ENCODE data around the gene FDXR.
"Not testable (repeated sequence)": the region's sequence is repeated elsewhere in the genome, so short reads cannot be mapped to it uniquely, and the experiment has no call there.

Gene FDXR

DNA sequence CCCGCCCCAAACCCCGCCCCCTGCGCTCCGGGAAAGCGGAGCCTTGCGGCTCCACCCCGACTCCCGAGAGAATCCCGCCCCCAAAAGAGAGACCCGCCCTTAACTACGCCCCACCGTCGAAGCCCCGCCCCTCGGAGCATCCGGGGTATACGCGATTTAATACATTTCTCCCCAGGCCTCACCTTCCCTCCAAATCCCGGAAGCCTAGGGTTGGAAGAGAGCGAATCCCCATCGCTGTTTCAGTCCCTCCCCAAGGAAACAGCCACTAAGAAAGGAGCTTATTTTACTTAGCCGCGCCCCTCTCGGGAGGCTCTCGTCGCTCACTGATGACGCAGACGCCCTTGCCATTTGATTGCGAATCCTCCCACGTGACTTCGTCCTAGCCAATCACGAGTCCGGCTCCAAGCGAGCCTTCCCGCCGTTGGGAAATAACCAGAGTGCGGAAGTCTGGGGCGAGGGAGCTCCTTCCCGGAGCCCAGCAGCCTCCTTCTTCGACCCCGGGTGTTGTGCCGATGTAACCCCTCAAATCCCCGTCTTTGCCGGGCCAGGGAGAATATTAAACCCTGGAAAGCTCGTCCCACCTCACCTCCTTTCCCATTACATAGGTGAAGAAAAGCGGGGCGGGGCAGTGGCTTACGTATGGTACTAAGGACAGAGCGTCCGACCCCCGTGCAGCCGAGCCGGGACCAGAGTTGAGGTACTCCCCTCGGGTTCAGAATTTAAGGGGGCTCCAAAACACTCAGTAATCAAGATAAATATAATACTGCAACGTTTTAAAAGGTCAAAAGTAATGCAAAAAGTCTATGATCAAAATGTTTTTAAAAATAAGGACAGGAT is 461 bp upstream of the FDXR start:
- peak; percentile 100 for DNase-seq (ENCODE audit: low read depth, low spot score)

DNA sequence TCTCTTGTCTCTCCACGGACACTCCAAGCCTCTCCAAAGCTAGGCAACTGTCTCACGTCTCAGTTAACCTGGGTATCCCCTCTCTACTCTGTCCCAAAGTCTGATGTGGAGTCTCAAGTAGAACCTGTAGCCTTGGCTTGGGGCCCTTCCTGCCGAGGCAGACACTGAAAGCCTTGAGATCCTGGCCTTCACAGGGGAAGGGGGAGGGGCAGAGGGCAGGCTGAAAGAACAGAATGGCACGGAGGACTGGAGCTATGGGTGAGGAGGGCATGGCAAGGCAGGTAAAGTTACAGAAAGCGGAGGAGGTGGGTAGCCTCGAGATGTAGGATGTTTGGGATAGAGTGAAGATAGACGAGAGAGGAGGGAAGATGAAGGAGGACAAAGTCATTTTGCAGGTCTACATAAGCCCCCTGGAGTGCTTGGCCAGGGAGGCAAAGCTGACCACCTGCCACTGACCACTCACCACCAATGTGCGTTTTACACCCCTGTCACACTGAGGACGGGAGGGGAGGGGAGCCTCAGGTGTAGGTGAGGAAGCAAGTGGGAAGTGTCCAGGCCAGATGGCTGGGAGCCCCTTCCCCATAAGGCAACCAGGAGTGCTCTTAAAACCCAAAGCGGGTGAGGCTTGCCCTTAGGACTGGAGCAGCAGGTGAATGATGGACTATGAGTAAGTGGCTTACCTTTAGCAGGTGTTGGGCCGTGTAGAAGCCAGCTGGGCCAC is 1.3 kb downstream of the FDXR start:
- DNase-seq (ENCODE audit: low read depth, low spot score) = no peak

DNA sequence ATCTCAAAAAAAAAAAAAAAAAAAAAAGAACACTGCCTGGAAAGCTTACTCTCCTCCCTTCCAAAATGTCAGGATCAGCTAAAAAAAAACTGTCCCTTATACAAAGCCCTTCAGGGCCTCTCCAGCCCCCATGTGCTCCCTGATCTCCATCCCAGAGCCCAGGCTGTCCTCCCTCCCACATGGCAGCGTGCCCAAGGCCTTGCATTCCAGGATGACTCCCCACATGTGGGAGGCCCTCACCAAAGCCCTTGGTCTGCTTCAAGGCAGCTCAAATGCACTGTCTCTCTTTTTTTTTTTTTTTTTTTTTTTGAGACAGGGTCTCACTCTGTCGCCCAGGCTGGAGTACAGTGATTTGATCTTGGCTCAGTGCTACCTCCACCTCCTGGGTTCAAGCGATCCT is 2.3 kb downstream of the FDXR start:
- peak; percentile 39 for DNase-seq (ENCODE audit: low read depth, low spot score)

DNA sequence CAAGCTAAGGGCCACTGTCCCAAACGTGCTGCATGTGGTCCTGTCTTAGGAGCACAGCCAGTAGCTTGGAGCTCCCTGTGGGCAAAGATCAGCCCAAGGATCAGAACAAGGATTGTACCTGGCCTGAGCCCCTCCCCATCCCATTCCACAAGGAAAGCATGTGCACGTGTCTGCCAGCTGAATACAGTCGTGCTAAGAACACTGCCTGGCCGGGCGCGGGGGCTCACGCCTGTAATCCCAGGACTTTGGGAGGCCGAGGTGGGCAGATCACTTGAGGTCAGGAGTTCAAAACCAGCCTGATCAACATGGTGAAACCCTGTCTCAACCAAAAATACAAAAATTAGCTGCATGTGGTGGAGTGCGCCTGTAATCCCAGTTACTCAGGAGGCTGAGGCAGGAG is 2.8 kb downstream of the FDXR start:
- not testable (repeated sequence) for DNase-seq (ENCODE audit: low read depth, low spot score)

DNA sequence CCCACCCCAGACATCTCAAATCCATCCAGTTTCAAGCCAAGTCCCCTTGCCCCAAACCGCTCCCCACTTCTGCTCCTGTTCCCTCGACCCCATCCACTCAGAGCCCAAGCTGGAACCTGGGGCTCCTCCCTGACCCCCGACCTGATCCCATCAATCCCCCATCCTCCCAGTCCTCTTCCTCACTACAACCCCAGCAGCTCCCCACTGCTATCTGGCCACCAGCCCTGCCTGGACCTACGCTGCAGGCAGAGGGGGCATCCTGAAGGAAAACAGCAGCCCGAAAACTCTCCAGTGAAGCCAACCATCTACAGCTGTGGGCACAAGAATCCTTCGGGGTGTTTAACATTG is 3.9 kb downstream of the FDXR start:
- DNase-seq (ENCODE audit: low read depth, low spot score) = no peak

DNA sequence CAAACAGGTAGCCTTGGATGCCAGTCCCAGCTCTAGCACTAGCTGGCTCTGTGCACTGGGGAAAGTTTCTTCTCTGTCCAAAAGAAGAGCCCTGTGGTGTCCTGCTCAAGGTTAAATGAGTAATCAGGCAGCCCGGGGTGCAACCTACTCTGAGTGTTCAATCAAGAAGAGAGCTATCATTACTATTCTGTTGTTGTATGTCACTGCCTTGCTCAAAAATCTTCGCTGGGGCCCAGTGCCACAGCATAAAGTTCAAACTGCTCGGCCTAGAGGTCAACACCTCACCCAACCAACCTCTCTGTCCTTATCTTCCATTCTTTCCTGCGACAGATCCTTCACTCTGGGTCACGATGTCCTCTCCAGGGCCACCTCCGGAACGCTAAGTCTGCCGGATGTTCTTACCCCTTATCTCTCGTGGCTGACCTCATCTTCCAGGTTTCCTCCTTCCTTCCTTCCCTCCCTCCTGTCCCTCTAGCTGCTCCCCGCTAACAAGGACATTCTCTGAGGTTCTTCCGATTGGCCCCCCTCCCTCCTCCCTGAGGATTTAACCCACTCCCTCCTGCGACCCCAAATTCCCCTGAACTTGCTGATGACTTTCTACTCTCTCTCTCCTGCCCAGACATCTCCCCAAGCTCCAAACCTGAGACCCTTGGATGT is 4.4 kb downstream of the FDXR start:
- no peak for DNase-seq (ENCODE audit: low read depth, low spot score)

DNA sequence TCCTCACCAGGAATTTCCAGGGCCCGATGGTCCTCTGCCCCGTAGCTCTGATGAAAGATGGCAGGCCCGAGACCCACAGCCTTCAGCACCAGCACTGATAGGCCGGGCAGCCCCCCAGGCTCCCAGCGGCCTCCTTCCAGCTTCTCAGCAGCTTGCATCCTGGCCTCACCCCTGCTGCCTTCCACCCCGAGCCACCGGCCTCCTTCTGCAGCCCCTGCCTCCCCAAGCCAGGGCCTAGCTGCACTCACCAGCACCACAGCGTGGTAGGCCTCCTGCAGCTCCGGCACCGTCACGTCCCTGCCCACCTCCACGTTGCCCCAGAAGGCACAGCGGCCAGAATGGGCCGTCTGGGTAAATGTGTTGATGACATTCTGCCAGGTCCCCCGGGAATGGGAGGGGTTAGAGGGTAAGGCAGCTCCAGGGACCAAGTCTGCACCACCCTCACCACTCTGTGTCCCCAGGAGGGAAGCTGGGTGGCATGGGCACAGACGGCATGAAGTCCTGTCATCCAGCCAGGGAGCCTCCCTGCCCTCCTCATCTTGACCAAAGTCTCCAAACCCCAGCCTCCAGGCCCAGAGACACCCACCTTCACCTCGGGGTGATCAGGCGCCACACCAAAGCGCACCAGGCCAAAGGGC is 6.5 kb downstream of the FDXR start:
- DNase-seq (ENCODE audit: low read depth, low spot score) = no peak

DNA sequence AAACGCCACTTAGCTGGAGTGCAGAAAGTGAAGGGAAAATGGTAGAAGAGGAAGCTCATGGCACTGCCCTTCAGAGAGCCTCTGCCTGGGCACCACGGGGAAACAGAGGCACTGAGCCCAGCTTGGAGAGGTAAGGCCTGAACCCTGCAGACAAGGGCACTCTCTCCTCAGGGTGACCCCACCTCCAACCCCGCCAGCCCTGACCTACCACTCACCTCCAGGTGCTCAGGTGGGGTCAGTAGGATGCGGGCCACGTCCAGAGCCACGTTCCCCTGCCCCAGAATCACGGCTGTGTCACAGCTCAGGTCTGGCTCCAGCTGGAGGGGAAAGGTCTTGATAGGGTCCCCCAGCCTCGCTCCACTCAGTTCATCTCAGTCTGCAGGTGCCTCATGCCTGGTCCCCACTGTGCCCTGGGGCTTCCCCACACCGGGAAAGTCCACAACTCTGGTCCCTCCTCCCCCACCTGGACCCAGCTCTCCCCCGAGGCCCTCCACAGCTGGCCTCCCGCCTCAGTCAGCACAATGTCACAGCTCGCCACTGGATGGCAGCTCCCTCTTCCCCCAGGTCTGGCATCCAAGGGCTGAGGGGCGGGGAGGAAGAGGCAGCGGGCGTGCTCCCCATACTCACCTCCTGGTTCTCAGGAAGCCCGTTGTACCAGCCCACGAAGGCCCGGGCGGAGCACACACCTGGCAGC is 7.1 kb downstream of the FDXR start:
- no peak for DNase-seq (ENCODE audit: low read depth, low spot score)

DNA sequence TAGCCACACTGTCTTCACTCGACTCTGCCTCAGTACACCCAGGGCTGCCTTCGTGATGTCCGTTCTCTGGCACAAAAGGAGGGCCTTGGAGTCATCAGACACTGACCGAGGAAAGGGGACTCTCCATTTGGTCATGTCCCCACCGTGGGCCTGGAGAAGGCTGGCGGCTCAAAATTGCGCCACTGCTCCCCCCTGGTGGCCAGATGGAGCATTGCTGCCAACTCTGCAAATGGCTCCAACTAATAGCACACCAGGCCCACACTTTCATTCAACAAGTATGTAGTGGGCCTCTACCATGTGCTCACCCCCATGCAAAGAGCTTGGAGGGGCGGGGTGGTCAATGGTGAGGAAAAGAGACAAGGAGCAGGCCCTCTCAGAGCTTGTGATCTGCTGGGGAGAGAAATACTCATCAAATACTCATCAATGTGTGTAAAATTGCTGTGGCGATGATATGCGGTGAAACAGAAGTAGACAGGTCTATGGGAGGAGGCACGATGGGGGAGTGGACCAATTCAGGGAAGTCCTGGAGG is 7.9 kb downstream of the FDXR start:
- peak; percentile 82 for DNase-seq (ENCODE audit: low read depth, low spot score)

DNA sequence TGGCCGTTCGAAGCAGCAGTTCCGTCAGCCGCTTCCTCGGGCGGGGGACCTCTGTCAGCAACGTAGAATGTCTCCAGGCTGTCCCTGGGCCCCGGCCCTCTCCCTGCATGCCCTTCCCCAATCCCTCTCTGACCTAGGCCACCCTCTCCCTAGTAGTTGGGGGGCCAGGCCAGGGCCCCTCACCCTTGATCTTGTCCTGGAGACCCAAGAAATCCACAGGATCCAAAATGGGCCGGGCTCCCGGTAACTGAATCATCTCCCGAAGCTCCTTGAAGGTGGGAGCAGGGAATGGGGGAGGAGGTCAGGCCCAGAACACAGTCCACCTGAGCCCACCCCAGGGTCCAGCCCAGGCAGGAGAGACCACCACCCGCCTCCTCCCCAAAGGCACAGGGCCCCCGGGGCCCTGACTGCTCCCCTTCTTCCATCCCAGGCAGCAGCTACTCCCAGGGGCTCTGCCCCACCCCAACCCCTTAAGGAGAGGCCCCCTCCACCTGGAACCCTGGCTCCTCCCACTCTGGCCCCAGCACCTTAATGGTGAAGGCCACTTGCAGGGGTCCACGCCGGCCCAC is 8.4 kb downstream of the FDXR start:
- DNase-seq (ENCODE audit: low read depth, low spot score) = no peak

DNA sequence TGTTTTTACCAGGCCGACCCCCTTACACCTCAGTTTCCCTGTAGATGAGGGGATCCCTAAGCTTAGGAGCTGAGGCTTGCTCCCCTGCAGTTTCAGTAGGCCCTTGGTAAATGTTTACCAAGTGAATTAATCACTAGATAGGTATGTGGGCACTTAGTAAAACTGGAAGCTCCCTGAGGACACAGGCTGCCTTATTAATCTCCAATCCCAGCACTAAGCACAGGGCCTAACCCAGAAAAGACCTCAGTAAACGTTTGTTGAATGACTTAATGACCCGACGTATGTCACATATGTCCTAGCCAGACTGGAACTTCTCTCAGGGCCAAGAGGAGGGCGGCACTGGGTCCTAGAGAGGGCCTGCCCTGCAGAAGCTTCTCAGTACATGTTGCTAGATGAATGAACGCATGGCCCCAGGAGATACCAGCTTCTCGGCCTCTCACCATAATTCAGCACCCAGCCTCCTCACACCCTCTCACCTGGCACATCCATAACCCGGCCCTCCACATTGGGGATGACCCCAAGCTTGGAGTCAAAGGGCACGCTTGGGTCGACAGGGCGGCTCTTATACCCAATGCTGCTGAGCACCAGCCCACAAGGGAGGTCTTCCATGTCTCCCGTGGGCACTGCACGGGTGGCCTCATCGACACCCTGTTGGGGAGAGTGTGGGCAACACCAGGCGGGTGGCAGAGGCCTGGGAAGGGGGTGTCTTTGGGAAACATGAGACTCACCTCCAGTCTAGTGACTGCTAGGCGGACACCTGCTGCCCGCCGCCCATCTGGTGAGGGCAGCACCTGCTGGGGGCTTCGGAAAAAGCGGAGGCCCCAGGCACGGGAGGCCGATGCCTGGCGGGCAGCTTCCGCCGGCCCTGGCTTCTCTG is 9.1 kb downstream of the FDXR start:
- DNase-seq (ENCODE audit: low read depth, low spot score) = no peak

DNA sequence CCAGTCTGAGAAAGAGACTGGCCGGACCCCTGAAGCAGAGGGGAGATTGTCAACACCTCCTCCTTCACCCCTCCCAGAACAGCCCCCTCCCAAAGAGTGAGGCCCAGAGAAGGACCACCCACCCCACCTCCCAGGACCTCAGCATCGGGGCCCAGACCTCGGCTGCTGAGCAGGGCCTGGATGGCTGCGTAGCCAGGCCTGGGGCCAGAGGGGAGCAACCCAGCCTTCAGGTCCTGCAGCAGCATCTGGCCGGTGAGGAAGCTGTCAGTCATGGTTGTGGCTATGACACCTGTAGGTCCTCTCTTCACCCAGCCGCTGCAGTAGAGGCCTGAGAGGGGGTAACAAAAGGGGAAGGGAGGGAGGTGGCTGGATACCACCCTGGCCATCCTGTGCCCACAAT is 9.9 kb downstream of the FDXR start:
- DNase-seq (ENCODE audit: low read depth, low spot score) = no peak

DNA sequence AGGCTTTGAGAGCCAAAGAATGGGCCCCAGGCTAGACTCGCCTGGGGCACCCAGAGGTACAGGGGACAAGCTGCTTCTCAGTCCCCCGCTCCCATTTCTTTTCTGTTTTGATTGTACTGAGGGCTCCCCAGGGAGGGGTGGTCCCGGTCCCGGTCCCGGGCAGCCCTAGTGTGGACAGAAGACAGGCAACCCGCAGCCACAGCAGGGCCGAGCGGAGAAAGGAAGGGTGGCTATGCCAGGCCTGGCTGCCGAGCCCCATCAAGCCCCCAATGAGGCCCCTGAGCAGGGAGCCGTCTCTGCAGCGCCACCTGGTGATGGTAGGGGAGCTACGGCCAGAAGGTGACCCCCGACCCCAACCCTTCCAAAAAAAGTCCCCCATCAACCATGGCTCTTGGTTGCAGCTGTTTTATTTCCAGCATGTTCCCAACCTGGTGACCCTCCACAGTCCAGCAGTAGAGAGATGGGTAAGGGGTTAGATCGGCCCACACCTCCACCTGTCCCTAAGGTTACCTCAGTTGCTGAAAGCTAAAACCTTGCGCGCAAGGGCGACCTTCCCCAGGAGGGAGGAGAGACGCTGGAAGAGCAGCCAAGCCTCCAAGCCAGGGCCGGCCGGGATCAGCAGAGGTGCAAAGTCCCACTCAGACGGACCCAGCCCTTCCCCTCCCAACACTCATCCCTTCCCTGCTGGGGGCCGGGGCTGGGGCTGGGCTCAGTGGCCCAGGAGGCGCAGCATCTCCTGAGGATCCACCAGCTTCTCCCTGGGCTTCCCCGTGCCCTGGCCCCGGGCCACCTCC is 10.5 kb downstream of the FDXR start:
- DNase-seq (ENCODE audit: low read depth, low spot score) = peak; percentile 68

DNA sequence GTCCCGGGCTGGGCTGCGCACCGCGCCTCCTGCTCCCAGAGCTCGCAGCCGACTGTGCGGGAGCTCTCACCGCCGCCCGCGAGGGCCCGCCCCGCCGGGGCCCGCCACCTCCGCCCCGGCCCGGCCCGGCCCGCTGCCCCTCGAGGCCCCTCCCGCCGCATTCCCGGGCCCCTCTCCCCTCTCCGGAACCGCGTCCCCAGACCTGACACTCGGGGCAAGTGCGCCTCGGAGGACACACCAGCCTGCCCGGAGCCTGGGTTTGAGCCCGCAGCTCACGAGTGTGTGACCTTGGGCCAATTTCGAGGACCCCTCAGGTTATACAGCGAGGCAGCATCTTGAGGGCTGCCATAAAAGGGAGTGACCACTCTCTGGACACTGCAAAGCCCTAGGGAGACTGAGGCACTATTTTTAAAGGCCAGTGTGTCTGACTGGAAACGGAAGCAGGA is 11.1 kb downstream of the FDXR start:
- DNase-seq (ENCODE audit: low read depth, low spot score) = peak; percentile 23

DNA sequence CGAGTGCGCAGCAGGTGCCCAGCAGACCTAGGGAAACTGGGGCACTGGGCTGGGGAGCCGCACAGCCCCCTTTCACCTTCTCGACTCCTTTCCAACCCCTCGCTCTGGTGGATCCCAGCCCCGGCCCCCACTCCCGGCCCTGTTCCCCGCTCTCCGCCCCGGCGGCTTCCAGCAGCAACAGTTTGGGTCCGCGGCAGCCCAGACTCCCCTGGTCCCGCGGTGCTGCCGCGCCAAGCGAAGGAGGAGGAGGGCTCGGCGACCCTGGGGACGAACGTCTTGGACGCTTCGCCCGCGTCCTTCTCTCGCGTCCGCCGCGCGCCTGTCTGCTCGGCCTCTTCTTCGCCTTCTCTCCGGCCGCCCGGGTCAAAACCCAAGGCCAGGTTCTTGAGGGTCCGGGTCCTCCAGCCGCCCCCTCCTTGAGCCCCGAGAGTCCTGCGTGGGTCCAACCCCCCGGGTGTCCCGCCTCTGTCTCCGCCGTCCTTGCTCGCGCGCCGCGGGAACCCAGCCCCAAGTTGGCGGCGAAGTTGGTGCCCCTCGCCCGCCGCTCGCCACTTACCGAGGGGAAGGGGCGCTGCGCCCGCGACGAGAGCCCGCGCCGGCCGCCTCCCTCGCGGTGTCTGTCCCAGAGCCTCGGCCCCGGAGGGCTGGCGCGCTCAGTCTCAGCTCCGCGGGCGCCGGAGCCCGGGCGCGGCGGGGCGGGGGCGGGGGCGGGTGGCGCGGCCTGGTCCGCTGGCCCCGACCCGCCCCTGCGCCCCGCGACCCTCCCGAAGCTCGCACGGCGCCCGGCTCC is 11.7 kb downstream of the FDXR start:
- peak; percentile 15 for DNase-seq (ENCODE audit: low read depth, low spot score)

DNA sequence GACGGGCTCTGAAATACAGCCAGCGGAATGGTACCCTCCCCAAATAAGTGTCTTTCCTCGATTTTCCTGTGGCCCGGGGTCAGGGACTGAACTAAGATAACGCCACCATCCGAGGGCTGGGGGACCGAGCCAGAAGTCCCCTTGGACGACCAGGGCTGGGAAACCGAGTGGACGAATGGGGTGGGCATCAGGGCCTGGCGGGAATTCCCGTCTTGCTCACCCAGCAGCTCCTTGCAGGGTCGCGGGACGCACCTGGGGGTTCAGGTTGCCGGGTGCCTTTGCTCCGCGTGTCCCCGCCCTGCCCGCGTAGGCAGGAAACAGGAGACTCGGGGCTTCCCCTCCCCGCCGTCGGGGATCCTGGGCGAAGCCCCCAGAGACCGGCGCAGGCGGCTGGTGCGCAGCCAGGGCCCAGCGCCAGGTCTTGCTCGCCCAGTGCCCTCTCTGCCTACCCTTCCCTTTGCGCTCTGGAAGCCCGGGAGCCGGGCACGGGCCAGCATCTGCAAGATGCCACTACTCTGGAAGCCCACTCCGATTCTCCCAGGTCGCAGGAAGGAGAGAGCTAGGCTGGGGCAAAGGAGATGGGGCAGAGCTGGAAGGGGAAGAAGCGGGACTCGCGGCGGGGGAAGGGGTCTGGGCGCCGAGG is 12.4 kb downstream of the FDXR start:
- peak; percentile 16 for DNase-seq (ENCODE audit: low read depth, low spot score)

DNA sequence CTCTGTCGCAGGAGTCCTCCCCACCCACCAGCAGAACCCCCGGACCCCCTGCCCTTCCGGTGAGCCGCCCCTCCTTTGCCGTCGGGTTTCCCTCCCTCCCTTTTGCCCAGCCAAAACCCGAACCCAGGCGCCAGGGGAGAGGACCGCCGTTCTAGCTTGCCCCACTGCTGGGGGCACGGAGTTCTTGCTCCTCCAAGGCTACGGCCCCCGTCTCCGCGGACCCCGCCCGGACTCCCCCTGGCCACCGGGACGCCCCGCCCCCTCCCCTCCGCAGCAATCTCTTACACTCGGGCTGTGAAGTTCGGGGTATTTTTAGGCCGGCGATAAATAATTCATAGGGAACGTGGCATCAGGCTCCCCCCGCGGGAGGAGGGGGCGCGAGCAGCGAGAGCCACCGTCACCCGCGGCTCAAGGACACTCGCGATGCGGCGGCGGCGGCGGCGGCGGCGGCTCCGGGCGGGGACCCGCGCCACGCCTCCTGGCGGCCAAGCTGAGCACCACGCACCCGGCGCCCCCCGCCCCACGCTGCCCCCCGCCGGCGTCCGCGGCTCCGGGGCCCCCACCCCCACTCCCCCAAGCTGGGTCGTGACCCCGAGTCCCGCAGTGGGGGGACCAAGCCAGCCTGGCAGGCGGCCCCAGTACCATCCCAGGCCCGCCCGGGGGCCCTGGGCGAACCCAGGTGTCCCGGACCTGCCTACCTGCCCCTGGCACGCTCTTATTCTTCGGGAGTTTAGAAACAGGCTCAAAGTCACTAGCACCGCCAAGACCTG is 13.2 kb downstream of the FDXR start, which contains the start of gene GRIN2C:
GRIN2C (minus strand) TSS at position 427 of the 770 bp plus-strand sequence. CDS start 4,793 bp downstream, outside the sequence.
- peak; percentile 35 for DNase-seq (ENCODE audit: low read depth, low spot score)
